ENCODE results near the gene EDC4. TPM values are rescaled to one million over a fixed set of nuclear protein-coding genes. Genes with fewer than 3 reads are reported as not detected.
"Not testable (repeated sequence)": the region's sequence is repeated elsewhere in the genome, so short reads cannot be mapped to it uniquely, and the experiment has no call there.

Gene EDC4
- total and polyA plus RNA-seq, 10 donors, result 27.6 to 71.3 (median 59.4) TPM

GRCh38 chr16:67910158-67910557, 37.3 kb downstream of the EDC4 start:
- no peak overlapping the region for H3K27ac ChIP-seq
- no peaks in the 10 kb centered on the region for H3K9me3 ChIP-seq
- H3K4me1 ChIP-seq, result peaks cover 0 to 17% (median 0%) of the 10 kb centered on the region in 6 donors
- DNase-seq, result no peak
- WGBS, 5 donors, result 38 to 66% (median 53%) methylated on average over 2 of the region's 2 CpGs
- TF ChIP-seq POLR2A (IDR thresholded peaks at IDR 0.05), result no peak
- peaks cover 0 to 78% (median 25%) of the 10 kb centered on the region in 6 donors for H3K36me3 ChIP-seq
- no peaks in the 10 kb centered on the region for H3K27me3 ChIP-seq (replicated peaks in 1 of 7)
- no peak overlapping the region for H3K4me3 ChIP-seq
- intact Hi-C loops (cut with DNase I; ENCODE audit: low total_unique reads), result no loop called here

GRCh38 chr16:67914758-67915495, 42.1 kb downstream of the EDC4 start:
- H3K27me3 ChIP-seq (replicated peaks in 1 of 7), result no peaks in the 10 kb centered on the region
- peaks cover 0 to 40% (median 10%) of the 10 kb centered on the region in 6 donors for H3K4me1 ChIP-seq
- 77 to 86% (median 85%) methylated on average over 7 of the region's 7 CpGs for WGBS, 5 donors
- H3K27ac ChIP-seq, result no peak overlapping the region
- intact Hi-C loops (cut with DNase I; ENCODE audit: low total_unique reads), result no loop called here
- no peak overlapping the region for H3K4me3 ChIP-seq
- peaks cover 0 to 100% (median 20%) of the 10 kb centered on the region in 6 donors for H3K36me3 ChIP-seq
- TF ChIP-seq CTCF (IDR thresholded peaks at IDR 0.05 in 8 of 11, conservative IDR thresholded peaks at IDR 0.05 in 3 of 11), result no peak
- TF ChIP-seq POLR2A (IDR thresholded peaks at IDR 0.05), result no peak
- no peak for TF ChIP-seq POLR2AphosphoS5 (IDR thresholded peaks at IDR 0.05)
- H3K9me3 ChIP-seq, result no peaks in the 10 kb centered on the region
- DNase-seq, result no peak

GRCh38 chr16:67915496-67915769, 42.6 kb downstream of the EDC4 start:
- H3K9me3 ChIP-seq; intact Hi-C loops (cut with DNase I; ENCODE audit: low total_unique reads); H3K27me3 ChIP-seq (replicated peaks in 1 of 7); DNase-seq; H3K27ac ChIP-seq; H3K4me3 ChIP-seq: not testable (repeated sequence)
- H3K36me3 ChIP-seq, result peaks cover 0 to 100% (median 16%) of the 10 kb centered on the region in 6 donors
- H3K4me1 ChIP-seq, result peaks cover 0 to 35% (median 8%) of the 10 kb centered on the region in 6 donors
- 76 to 92% (median 88%) methylated on average over 1 to 2 of the region's 2 CpGs for WGBS, 5 donors

- TF ChIP-seq POLR2A (IDR thresholded peaks at IDR 0.05), result no peak
- TF ChIP-seq CTCF (IDR thresholded peaks at IDR 0.05 in 8 of 11, conservative IDR thresholded peaks at IDR 0.05 in 3 of 11), result no peak
- no peak for TF ChIP-seq POLR2AphosphoS5 (IDR thresholded peaks at IDR 0.05)
- Histone ChIP-seq H3K9me3 (no peaks in the 10 kb centered on the region), H3K4me1 (peaks cover 0 to 29% (median 8%) of the 10 kb centered on the region in 6 donors), H3K27me3 (replicated peaks in 1 of 7) (no peaks in the 10 kb centered on the region), H3K27ac (no peak overlapping the region), H3K36me3 (peaks cover 0 to 98% (median 12%) of the 10 kb centered on the region in 6 donors), H3K4me3 (no peak overlapping the region)
- intact Hi-C loops (cut with DNase I; ENCODE audit: low total_unique reads), result no loop called here
- no peak for DNase-seq
- 81 to 90% (median 82%) methylated on average over 7 of the region's 7 CpGs for WGBS, 5 donors
Observed at GRCh38 chr16:67915831-67916723, 43.2 kb downstream of the EDC4 start.

Data from spleen (tissue), 11 donors.